Liver (tissue), 9 donors: ENCODE measurements around the gene NLRP2B. TPM values are rescaled to one million over a fixed set of nuclear protein-coding genes. Genes with fewer than 3 reads are reported as not detected.

Source experiments
- DNase-seq: peaks from one replicate; pipeline ENCODE4 v3.0.0-alpha.2; 2017; ENCODE audit warnings: low spot score
- H3K27ac ChIP-seq, 2 donors: one replicate each; pipeline ENCODE4 v1.7.0; 2013; ENCODE audit warnings: inconsistent platforms in 2 of 2, low read length in 2 of 2, control low read depth in 1 of 2, low read depth in 1 of 2, mild to moderate bottlenecking in 1 of 2
- H3K27me3 ChIP-seq, 4 donors: one replicate each; pipeline versions ENCODE4 v1.6.1 to v1.7.0; 2013; ENCODE audit warnings: low read length in 3 of 4, inconsistent platforms in 1 of 4, mild to moderate bottlenecking in 1 of 4, moderate library complexity in 1 of 4; ENCODE audit not compliant: control insufficient read depth in 4 of 4, insufficient read depth in 4 of 4
- H3K36me3 ChIP-seq, 4 donors: one replicate each; pipeline versions ENCODE4 v1.6.1 to v1.7.0; 2013; ENCODE audit warnings: low read length in 3 of 4, mild to moderate bottlenecking in 3 of 4, low read depth in 1 of 4, moderate library complexity in 1 of 4; ENCODE audit not compliant: control insufficient read depth in 4 of 4, insufficient read depth in 3 of 4
- H3K4me1 ChIP-seq, 4 donors: one replicate each; pipeline versions ENCODE4 v1.6.1 to v1.7.0; 2013; ENCODE audit warnings: low read length in 3 of 4, mild to moderate bottlenecking in 3 of 4, moderate library complexity in 1 of 4; ENCODE audit not compliant: control insufficient read depth in 4 of 4, insufficient read depth in 4 of 4
- H3K4me3 ChIP-seq, 3 donors: one replicate each; pipeline versions ENCODE4 v1.6.1 to v1.7.0; 2013; ENCODE audit warnings: low read length in 3 of 3, control low read depth in 1 of 3, low read depth in 1 of 3, mild to moderate bottlenecking in 1 of 3
- H3K9ac ChIP-seq, 2 donors: one replicate each; pipeline ENCODE4 v1.7.0; 2013; ENCODE audit warnings: low read length in 2 of 2, mild to moderate bottlenecking in 2 of 2, moderate library complexity in 2 of 2, control low read depth in 1 of 2, low read depth in 1 of 2
- H3K9me3 ChIP-seq, 4 donors: one replicate each; pipeline versions ENCODE4 v1.6.1 to v1.7.0; 2013; ENCODE audit warnings: low read length in 3 of 4; ENCODE audit not compliant: control insufficient read depth in 4 of 4
- CTCF ChIP-seq: fragments of 150-350 bp; IDR thresholded peaks from 2 replicates; pipeline ENCODE4 v1.5.1; 2017; ENCODE audit warnings: improper control_type of control experiment, low read depth, low read length; ENCODE audit not compliant: missing input control
- EGR1 ChIP-seq, 2 donors: IDR thresholded peaks; 2 replicates each; pipeline ENCODE4 v1.6.1; 2016 to 2018; ENCODE audit warnings: antibody characterized with exemption in 2 of 2, low read depth in 2 of 2
- FOXA1 ChIP-seq: IDR thresholded peaks from 2 replicates; pipeline ENCODE4 v1.6.1; 2016; ENCODE audit warnings: antibody characterized with exemption
- FOXA2 ChIP-seq: IDR thresholded peaks from 2 replicates; pipeline ENCODE4 v1.6.1; 2016; ENCODE audit warnings: antibody characterized with exemption
- GABPA ChIP-seq, 2 donors: IDR thresholded peaks in 1 of 2; conservative IDR thresholded peaks in 1 of 2; 2 replicates each; pipeline ENCODE4 v1.6.1; 2016; ENCODE audit warnings: antibody characterized with exemption in 2 of 2, mild to moderate bottlenecking in 1 of 2, moderate library complexity in 1 of 2
- HNF4A ChIP-seq, 2 donors: conservative IDR thresholded peaks; 2 replicates each; pipeline ENCODE4 v1.6.1; 2016; ENCODE audit warnings: antibody characterized with exemption in 2 of 2, mild to moderate bottlenecking in 2 of 2
- HNF4G ChIP-seq: IDR thresholded peaks from 2 replicates; pipeline ENCODE4 v1.6.1; 2016; ENCODE audit warnings: antibody characterized with exemption
- JUND ChIP-seq, 2 donors: IDR thresholded peaks; 2 replicates each; pipeline ENCODE4 v1.6.1; 2016; ENCODE audit warnings: antibody characterized with exemption in 2 of 2
- NR2F2 ChIP-seq: IDR thresholded peaks from 2 replicates; pipeline ENCODE4 v1.6.1; 2016; ENCODE audit warnings: antibody characterized with exemption
- RAD21 ChIP-seq, 2 donors: IDR thresholded peaks; 2 replicates each; pipeline ENCODE4 v1.6.1; 2016; ENCODE audit warnings: antibody characterized with exemption in 2 of 2, mild to moderate bottlenecking in 2 of 2
- REST ChIP-seq: IDR thresholded peaks from 2 replicates; pipeline ENCODE4 v1.6.1; 2016; ENCODE audit warnings: antibody characterized with exemption, mild to moderate bottlenecking
- RXRA ChIP-seq, 2 donors: IDR thresholded peaks; 2 replicates each; pipeline ENCODE4 v1.6.1; 2017 to 2018; ENCODE audit warnings: antibody characterized with exemption in 2 of 2, mild to moderate bottlenecking in 1 of 2
- SP1 ChIP-seq: IDR thresholded peaks from 2 replicates; pipeline ENCODE4 v1.6.1; 2018; ENCODE audit warnings: antibody characterized with exemption, mild to moderate bottlenecking
- TAF1 ChIP-seq: conservative IDR thresholded peaks from 2 replicates; pipeline ENCODE4 v1.6.1; 2016; ENCODE audit warnings: antibody characterized with exemption, mild to moderate bottlenecking
- YY1 ChIP-seq: IDR thresholded peaks from 2 replicates; pipeline ENCODE4 v1.6.1; 2016; ENCODE audit warnings: antibody characterized with exemption, mild to moderate bottlenecking
- WGBS: extraction: QIAGEN DNeasy Blood & Tissue Kit; methylation state at CpG from one replicate; pipeline ENCODE4 v1.1.7; 2013; 5-methylcytosine and 5-hydroxymethylcytosine counted together
- polyA plus RNA-seq, 2 donors: library from polyadenylated mRNA; stranded (reverse) in 1 of 2; unstranded in 1 of 2; fragments of 200-250 nt in 1 of 2; fragments of >200 nt in 1 of 2; fragmentation: Nextera tagmentation in 1 of 2; extraction: Ambion mirVana in 1 of 2; gene quantifications; one replicate each; pipeline versions ENCODE4 v1.2.1 to v1.2.3, GENCODE V29; 2013 to 2015
- total RNA-seq, 2 donors: library from RNA; depleted of rRNA; stranded (reverse); fragments of >200 nt; gene quantifications; one replicate each; pipeline ENCODE4 v1.2.3, GENCODE V29; 2014
- TF ChIP-seq, protein P1 (sequence below): IDR thresholded peaks from 2 replicates; pipeline ENCODE4 v1.6.1; 2016; ENCODE audit warnings: antibody characterized with exemption
- TF ChIP-seq, protein P2 (sequence below): IDR thresholded peaks from 2 replicates; pipeline ENCODE4 v1.6.1; 2016; ENCODE audit warnings: antibody characterized with exemption
- TF ChIP-seq, protein P3 (sequence below): IDR thresholded peaks from 2 replicates; pipeline ENCODE4 v1.6.1; 2016; ENCODE audit warnings: antibody characterized with exemption
- donor health status: healthy.
- donor health status: healthy.
- donor health status: healthy.
- donor health status: healthy.
- donor health status: healthy.

The NLRP2B gene
- total and polyA plus RNA-seq, 4 donors, result 0.19 TPM; not detected in 3

DNA sequence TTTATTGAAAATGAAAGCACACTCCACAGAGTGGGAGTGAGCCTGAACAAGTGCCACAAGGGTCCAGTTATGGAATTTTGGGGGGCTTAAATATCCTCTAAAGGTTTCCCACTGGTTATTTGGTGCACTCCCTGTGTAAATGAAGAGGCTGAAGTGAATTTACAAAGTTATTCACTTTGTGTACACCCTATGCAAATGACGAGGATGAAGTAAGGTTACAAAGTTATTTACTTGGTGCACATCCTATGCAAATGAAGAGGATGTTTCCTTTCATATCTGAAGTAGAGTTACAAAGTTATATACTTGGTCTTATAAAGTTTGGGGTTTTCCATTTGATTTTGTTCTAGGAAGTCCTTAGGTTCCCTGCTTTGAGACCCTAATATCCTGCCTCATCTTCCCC lies 13.1 kb downstream of the NLRP2B start:
- H3K9me3 ChIP-seq, result no peaks in the 10 kb centered on the region
- no peak overlapping the region for H3K27ac ChIP-seq
- H3K36me3 ChIP-seq, result no peaks in the 10 kb centered on the region
- WGBS, result 60% methylated on average over 1 of the region's 1 CpG
- TF ChIP-seq FOXA2 (no peak), CTCF (no peak), RXRA (IDR thresholded peaks at IDR 0.05) (no peak), TAF1 (no peak), NR2F2 (no peak), SP1 (no peak), HNF4A (conservative IDR thresholded peaks at IDR 0.05) (no peak), REST (no peak), HNF4G (no peak), GABPA (IDR thresholded peaks at IDR 0.05 in 1 of 2, conservative IDR thresholded peaks at IDR 0.05 in 1 of 2) (no peak), YY1 (no peak), JUND (IDR thresholded peaks at IDR 0.05) (no peak), EGR1 (IDR thresholded peaks at IDR 0.05; ENCODE audit: low read depth in 2 of 2) (no peak), RAD21 (IDR thresholded peaks at IDR 0.05) (no peak)
- TF ChIP-seq, protein P1, sequence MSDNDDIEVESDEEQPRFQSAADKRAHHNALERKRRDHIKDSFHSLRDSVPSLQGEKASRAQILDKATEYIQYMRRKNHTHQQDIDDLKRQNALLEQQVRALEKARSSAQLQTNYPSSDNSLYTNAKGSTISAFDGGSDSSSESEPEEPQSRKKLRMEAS, result no peak
- TF ChIP-seq, protein P2, sequence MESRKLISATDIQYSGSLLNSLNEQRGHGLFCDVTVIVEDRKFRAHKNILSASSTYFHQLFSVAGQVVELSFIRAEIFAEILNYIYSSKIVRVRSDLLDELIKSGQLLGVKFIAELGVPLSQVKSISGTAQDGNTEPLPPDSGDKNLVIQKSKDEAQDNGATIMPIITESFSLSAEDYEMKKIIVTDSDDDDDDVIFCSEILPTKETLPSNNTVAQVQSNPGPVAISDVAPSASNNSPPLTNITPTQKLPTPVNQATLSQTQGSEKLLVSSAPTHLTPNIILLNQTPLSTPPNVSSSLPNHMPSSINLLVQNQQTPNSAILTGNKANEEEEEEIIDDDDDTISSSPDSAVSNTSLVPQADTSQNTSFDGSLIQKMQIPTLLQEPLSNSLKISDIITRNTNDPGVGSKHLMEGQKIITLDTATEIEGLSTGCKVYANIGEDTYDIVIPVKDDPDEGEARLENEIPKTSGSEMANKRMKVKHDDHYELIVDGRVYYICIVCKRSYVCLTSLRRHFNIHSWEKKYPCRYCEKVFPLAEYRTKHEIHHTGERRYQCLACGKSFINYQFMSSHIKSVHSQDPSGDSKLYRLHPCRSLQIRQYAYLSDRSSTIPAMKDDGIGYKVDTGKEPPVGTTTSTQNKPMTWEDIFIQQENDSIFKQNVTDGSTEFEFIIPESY, result no peak
- TF ChIP-seq, protein P3, sequence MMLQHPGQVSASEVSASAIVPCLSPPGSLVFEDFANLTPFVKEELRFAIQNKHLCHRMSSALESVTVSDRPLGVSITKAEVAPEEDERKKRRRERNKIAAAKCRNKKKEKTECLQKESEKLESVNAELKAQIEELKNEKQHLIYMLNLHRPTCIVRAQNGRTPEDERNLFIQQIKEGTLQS, result no peak
- H3K4me3 ChIP-seq, result no peak overlapping the region
- H3K27me3 ChIP-seq, result no peaks in the 10 kb centered on the region
- H3K4me1 ChIP-seq, result no peaks in the 10 kb centered on the region
- no peak for DNase-seq
- H3K9ac ChIP-seq, result no peak overlapping the region

- WGBS, result 85% methylated on average over 2 of the region's 2 CpGs
- TF ChIP-seq, protein P3, result no peak
- no peak for TF ChIP-seq FOXA2
- no peak for TF ChIP-seq RXRA (IDR thresholded peaks at IDR 0.05)
- no peak for TF ChIP-seq EGR1 (IDR thresholded peaks at IDR 0.05; ENCODE audit: low read depth in 2 of 2)
- no peak for TF ChIP-seq RAD21 (IDR thresholded peaks at IDR 0.05)
- TF ChIP-seq GABPA (IDR thresholded peaks at IDR 0.05 in 1 of 2, conservative IDR thresholded peaks at IDR 0.05 in 1 of 2), result no peak
- no peak for TF ChIP-seq FOXA1
- TF ChIP-seq YY1, result no peak
- TF ChIP-seq REST, result no peak
- no peak for TF ChIP-seq JUND (IDR thresholded peaks at IDR 0.05)
- no peak for TF ChIP-seq NR2F2
- TF ChIP-seq TAF1, result no peak
- no peaks in the 10 kb centered on the region for H3K4me1 ChIP-seq
These were observed 25.0 kb downstream of the NLRP2B start for GRCh38 chrX:57655065-57655464.

More at GRCh38 chrX:57655065-57655464, 25.0 kb downstream of the NLRP2B start:
- Histone ChIP-seq H3K4me3 (no peak overlapping the region), H3K27ac (no peak overlapping the region), H3K9ac (no peak overlapping the region), H3K36me3 (no peaks in the 10 kb centered on the region), H3K9me3 (peaks cover 0 to 14% (median 8%) of the 10 kb centered on the region in 4 donors), H3K27me3 (no peaks in the 10 kb centered on the region)
- no peak for DNase-seq
